ENCODE results near the gene CLPSL2. TPM values are rescaled to one million over a fixed set of nuclear protein-coding genes. Genes with fewer than 3 reads are reported as not detected.

CLPSL2 gene
- total RNA-seq, 1 experiment from 2014 or later, result 1.7 TPM

- no peak for TF ChIP-seq CTCF (IDR thresholded peaks at IDR 0.05 in 2 of 3, conservative IDR thresholded peaks at IDR 0.05 in 1 of 3; ENCODE audit: borderline replicate concordance in 1 of 3, insufficient read depth in 1 of 3, low read depth in 2 of 3, low read length in 2 of 3)
- no peak for TF ChIP-seq CEBPB (IDR thresholded peaks at IDR 0.05; ENCODE audit: low read depth)
- TF ChIP-seq ZFX (IDR thresholded peaks at IDR 0.05), result no peak
- TF ChIP-seq ELF1 (IDR thresholded peaks at IDR 0.05; ENCODE audit: borderline replicate concordance, low read depth), result no peak
- TF ChIP-seq MAX (IDR thresholded peaks at IDR 0.05), result no peak
- TF ChIP-seq EZH2phosphoT487 (IDR thresholded peaks at IDR 0.05; ENCODE audit: borderline replicate concordance), result no peak
Measured at GRCh38 chr6:35823601-35824000, 47.2 kb downstream of the CLPSL2 start (continued).

- intact Hi-C loops (cut with micrococcal nuclease), result no loop called here
- TF ChIP-seq SP1 (IDR thresholded peaks at IDR 0.05; ENCODE audit: low read depth), result no peak
- H3K9me2 ChIP-seq (ENCODE audit: insufficient read depth), result no peaks in the 10 kb centered on the region
- no peaks in the 10 kb centered on the region for H4K20me1 ChIP-seq (ENCODE audit: insufficient read depth)
- no peak overlapping the region for H2AFZ ChIP-seq (ENCODE audit: low read depth, low read length, poor library complexity, severe bottlenecking)
- ChIA-PET RAD21 (ENCODE audit: low non-redundant PET in 1 of 2, low total read pairs in 2 of 2, uncharacterized antibody in 2 of 2, unreplicated experiment in 2 of 2) (no interaction called here), POLR2A (no interaction called here), CTCF (no interaction called here)
- no peaks in the 10 kb centered on the region for H3K4me1 ChIP-seq (ENCODE audit: control insufficient read depth in 1 of 2, insufficient read depth in 2 of 2, low read length in 2 of 2)
- no peak overlapping the region for H3K4me3 ChIP-seq (replicated peaks in 1 of 2; ENCODE audit: low read depth in 1 of 2, low read length in 2 of 2)
- no peak overlapping the region for H3K27ac ChIP-seq (ENCODE audit: low read depth, low read length)
- no peaks in the 10 kb centered on the region for H3K79me2 ChIP-seq (ENCODE audit: insufficient read depth, low read length)
- no peaks in the 10 kb centered on the region for H3K36me3 ChIP-seq (ENCODE audit: control insufficient read depth in 1 of 2, insufficient read depth in 2 of 2, low read length in 2 of 2)
- H3K4me2 ChIP-seq (ENCODE audit: low read length), result no peak overlapping the region
- no peaks in the 10 kb centered on the region for H3K9me3 ChIP-seq (ENCODE audit: control insufficient read depth in 1 of 2, insufficient read depth in 1 of 2, low read depth in 1 of 2, low read length in 2 of 2)
- DNase-seq (ENCODE audit: low read depth, low spot score), result no peak
- H3K9ac ChIP-seq (ENCODE audit: low read length), result no peak overlapping the region
- no peak for ATAC-seq
- H3K27me3 ChIP-seq (ENCODE audit: insufficient read depth, low read length), result no peaks in the 10 kb centered on the region
- BruUV-seq (replicated peaks), result no TSS peak
Measured at GRCh38 chr6:35824552-35825192, 48.3 kb downstream of the CLPSL2 start.

Other genes starting within 250 kb of the CLPSL2 start
- 50.3 TPM for gene FKBP5, start 87.7 kb upstream of the CLPSL2 start, total RNA-seq (2021; ENCODE audit: unreplicated experiment)
- gene ARMC12, start 39.6 kb upstream of the CLPSL2 start, total RNA-seq (2021; ENCODE audit: unreplicated experiment), result 0.79 TPM
- gene CLPSL1, start 4.4 kb downstream of the CLPSL2 start, total RNA-seq (2021; ENCODE audit: unreplicated experiment), result not detected
- 6.4 TPM for gene CLPS, start 20.7 kb downstream of the CLPSL2 start, total RNA-seq (2021; ENCODE audit: unreplicated experiment)
- gene LHFPL5, start 28.8 kb downstream of the CLPSL2 start, total RNA-seq (2021; ENCODE audit: unreplicated experiment), result 0.71 TPM
- gene SRPK1, start 144.5 kb downstream of the CLPSL2 start, total RNA-seq (2021; ENCODE audit: unreplicated experiment), result 89.4 TPM
- not detected for gene SLC26A8, start 248.0 kb downstream of the CLPSL2 start, total RNA-seq (2021; ENCODE audit: unreplicated experiment)